Adipocyte (in vitro differentiated cells): ENCODE results near the gene ELAVL4.

ENCODE experiments used
- DNase-seq: peaks from one replicate; pipeline ENCODE4 v3.0.0-alpha.2; 2015; ENCODE audit warnings: low read depth
- H3K27me3 ChIP-seq: replicated peaks from 2 replicates; pipeline ENCODE4 v1.7.0; 2013; ENCODE audit warnings: mild to moderate bottlenecking, low read length, moderate library complexity; ENCODE audit not compliant: control insufficient read depth, insufficient read depth
- H3K36me3 ChIP-seq: 2 replicates; pipeline ENCODE4 v1.7.0; 2013; ENCODE audit warnings: low read length, mild to moderate bottlenecking, moderate library complexity; ENCODE audit not compliant: control insufficient read depth, insufficient read depth, severe bottlenecking
- H3K4me1 ChIP-seq: 2 replicates; pipeline ENCODE4 v1.7.0; 2013; ENCODE audit warnings: mild to moderate bottlenecking, low read length, moderate library complexity; ENCODE audit not compliant: control insufficient read depth, insufficient read depth
- H3K4me3 ChIP-seq: 2 replicates; pipeline ENCODE4 v1.7.0; 2013; ENCODE audit warnings: mild to moderate bottlenecking, low read length, moderate library complexity
- H3K9ac ChIP-seq: 2 replicates; pipeline ENCODE4 v1.7.0; 2013; ENCODE audit warnings: mild to moderate bottlenecking, low read length, moderate library complexity
- H3K9me3 ChIP-seq: 2 replicates; pipeline ENCODE4 v1.7.0; 2013; ENCODE audit warnings: mild to moderate bottlenecking, low read length, moderate library complexity; ENCODE audit not compliant: control insufficient read depth

The ELAVL4 gene

DNA sequence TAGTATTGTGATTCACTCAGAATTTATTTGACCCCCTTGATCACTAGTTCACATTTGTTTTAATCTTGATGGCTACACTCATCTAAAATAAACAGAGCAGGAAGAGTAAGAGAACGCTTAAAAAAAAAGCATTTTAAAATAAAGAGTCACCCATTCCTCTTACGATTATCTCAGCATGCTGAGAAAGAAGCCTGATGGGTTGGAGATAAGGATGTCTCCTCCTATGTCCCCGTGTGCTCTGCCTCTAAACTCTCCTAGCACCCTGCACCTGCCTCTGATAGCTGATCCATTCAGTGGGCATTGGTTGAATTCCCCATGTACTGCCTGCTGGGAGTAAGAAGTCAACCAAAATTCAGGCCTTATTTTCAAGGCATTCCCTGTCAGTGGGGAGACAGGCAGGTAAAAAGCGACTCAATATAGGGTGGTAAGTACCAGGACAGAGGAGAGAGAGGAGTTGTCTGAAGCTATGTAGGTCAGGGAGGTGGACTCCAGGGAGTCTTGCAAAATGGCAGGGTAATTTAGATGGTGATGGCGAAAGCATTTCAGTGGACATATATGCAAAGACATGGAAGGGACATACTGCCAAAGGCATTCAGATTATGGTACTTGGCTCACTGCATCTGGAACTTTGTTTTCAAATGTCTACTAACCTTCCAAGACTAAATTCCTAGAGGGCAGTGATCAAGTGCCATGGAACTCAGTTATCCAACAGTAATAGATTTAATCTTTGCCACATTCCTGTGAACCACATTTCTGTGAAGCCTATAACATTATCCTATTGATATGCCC, 18.4 kb downstream of the ELAVL4 start:
- H3K4me3 ChIP-seq, result no peak overlapping the region
- peaks cover 8% of the 10 kb centered on the region for H3K27me3 ChIP-seq
- no peaks in the 10 kb centered on the region for H3K4me1 ChIP-seq
- H3K36me3 ChIP-seq, result no peaks in the 10 kb centered on the region
- H3K9ac ChIP-seq, result no peak overlapping the region
- DNase-seq, result no peak
- no peaks in the 10 kb centered on the region for H3K9me3 ChIP-seq

GRCh38 chr1:50129201-50129600, 20.5 kb downstream of the ELAVL4 start:
- Histone ChIP-seq H3K27me3 (peaks cover 4% of the 10 kb centered on the region), H3K36me3 (no peaks in the 10 kb centered on the region), H3K9ac (no peak overlapping the region), H3K4me1 (no peaks in the 10 kb centered on the region), H3K9me3 (no peaks in the 10 kb centered on the region), H3K4me3 (no peak overlapping the region)
- DNase-seq, result no peak

- no peak overlapping the region for H3K9ac ChIP-seq
- H3K9me3 ChIP-seq, result no peaks in the 10 kb centered on the region
- no peak overlapping the region for H3K4me3 ChIP-seq
- no peak for DNase-seq
- H3K27me3 ChIP-seq, result peaks cover 9% of the 10 kb centered on the region
- H3K4me1 ChIP-seq, result no peaks in the 10 kb centered on the region
- H3K36me3 ChIP-seq, result no peaks in the 10 kb centered on the region
Observed at GRCh38 chr1:50132347-50132894, 23.7 kb downstream of the ELAVL4 start.

DNA sequence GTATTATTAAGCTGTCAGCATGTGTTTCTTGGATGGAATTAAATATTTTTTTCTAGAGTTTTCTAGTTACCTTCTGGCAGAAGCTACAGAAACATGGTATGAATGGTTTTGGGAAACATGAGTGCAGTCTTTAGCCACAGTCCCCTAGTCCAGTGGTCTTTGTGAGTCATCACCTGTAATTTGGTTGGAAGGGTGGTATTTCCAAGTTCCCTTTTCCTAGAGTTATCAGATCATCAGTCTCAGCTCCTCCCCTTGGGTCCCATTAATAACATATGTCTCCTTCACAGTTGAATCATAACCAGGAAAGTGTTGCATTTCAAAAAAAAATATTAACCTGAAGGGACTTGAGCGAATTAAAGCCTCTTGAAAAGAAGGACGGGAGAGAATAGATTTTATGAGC, 27.0 kb downstream of the ELAVL4 start:
- Histone ChIP-seq H3K4me3 (no peak overlapping the region), H3K9ac (no peak overlapping the region), H3K36me3 (no peaks in the 10 kb centered on the region), H3K9me3 (no peaks in the 10 kb centered on the region), H3K27me3 (peaks cover 26% of the 10 kb centered on the region), H3K4me1 (no peaks in the 10 kb centered on the region)
- DNase-seq, result no peak

- no peak for DNase-seq
- H3K4me1 ChIP-seq, result no peaks in the 10 kb centered on the region
- H3K9ac ChIP-seq, result no peak overlapping the region
- peaks cover 22% of the 10 kb centered on the region for H3K27me3 ChIP-seq
- no peaks in the 10 kb centered on the region for H3K36me3 ChIP-seq
- H3K9me3 ChIP-seq, result no peaks in the 10 kb centered on the region
- H3K4me3 ChIP-seq, result no peak overlapping the region
Observed at GRCh38 chr1:50139339-50140181, 30.8 kb downstream of the ELAVL4 start.

DNA sequence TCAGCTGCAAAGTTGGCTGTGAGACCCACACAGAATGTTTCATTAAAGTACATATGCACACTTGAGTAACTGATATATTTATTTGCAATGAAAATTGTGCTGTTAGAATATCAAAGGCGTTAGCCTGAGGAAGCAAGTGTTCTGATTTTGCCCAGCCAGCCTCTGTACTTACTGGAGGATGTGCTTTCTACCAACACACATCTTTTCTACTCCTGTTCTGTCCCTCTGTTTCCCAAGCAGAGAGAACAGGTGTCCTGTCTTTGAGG, 31.4 kb downstream of the ELAVL4 start:
- H3K4me3 ChIP-seq, result no peak overlapping the region
- peaks cover 22% of the 10 kb centered on the region for H3K27me3 ChIP-seq
- H3K9me3 ChIP-seq, result no peaks in the 10 kb centered on the region
- no peak overlapping the region for H3K9ac ChIP-seq
- no peaks in the 10 kb centered on the region for H3K4me1 ChIP-seq
- H3K36me3 ChIP-seq, result no peaks in the 10 kb centered on the region
- DNase-seq, result no peak

GRCh38 chr1:50147191-50147850, 38.6 kb downstream of the ELAVL4 start:
- Histone ChIP-seq H3K9me3 (no peaks in the 10 kb centered on the region), H3K4me3 (no peak overlapping the region), H3K36me3 (no peaks in the 10 kb centered on the region), H3K27me3 (no peaks in the 10 kb centered on the region), H3K4me1 (no peaks in the 10 kb centered on the region), H3K9ac (no peak overlapping the region)
- no peak for DNase-seq

DNA sequence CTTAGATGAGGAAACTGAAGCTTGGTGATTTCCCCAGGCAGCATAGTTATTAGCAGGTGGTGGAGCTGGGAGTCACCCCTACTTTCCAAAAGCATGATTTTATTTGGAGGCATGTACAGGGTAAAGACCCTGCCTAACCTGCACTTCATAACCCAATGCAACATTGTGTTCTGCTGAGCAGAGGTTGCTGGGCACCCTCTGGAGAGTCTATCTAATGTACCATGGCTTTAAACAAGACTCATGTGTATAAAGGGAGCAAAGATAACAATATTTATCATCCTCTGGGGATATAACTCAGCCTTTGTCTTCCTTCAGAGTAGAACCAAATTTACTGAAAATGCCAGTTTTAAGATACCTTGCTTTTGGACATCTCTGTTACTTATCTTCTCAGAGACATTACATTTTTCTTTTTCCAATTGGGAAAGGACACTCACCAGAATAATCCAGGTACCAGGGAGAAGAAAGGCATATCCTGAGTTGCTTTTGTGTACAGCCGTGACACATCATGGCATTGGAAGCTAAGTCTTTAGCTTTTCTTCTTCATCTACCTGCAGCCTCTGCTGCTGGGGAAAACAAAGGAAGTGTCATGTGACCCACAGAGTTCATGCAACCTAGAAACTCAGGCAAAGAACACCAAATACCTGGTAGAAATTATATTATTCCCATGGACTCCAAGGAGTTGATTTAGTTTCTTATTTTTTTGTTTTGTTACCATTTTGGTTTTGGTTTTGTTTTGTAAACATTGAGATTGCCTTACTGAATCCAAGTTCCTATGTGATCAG, 39.6 kb downstream of the ELAVL4 start:
- Histone ChIP-seq H3K4me3 (no peak overlapping the region), H3K36me3 (no peaks in the 10 kb centered on the region), H3K4me1 (no peaks in the 10 kb centered on the region), H3K9ac (no peak overlapping the region), H3K27me3 (no peaks in the 10 kb centered on the region), H3K9me3 (no peaks in the 10 kb centered on the region)
- no peak for DNase-seq

GRCh38 chr1:50152236-50152635, 43.5 kb downstream of the ELAVL4 start:
- no peaks in the 10 kb centered on the region for H3K9me3 ChIP-seq
- no peaks in the 10 kb centered on the region for H3K36me3 ChIP-seq
- no peaks in the 10 kb centered on the region for H3K27me3 ChIP-seq
- H3K4me1 ChIP-seq, result peaks cover 1% of the 10 kb centered on the region
- H3K4me3 ChIP-seq, result no peak overlapping the region
- no peak for DNase-seq
- no peak overlapping the region for H3K9ac ChIP-seq

DNA sequence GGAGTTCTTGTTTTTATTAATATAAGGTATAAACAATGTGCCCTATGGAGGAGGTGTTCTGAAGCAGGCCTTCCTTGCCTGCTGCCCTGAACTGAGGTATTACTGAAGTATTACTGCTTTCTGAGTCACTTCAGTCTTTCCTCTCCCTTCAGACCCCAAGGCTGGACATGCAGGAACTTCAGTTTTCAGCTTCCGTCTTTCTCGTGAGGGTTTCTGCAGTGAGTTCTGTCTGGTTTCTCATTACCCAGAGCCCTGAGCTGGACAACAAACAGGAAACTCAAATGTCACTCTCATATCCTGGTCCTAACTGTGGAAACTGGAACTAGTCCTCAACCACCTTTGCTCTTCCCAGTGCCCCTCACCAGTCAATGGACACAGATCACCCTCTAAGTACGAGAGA, 46.8 kb downstream of the ELAVL4 start:
- Histone ChIP-seq H3K36me3 (no peaks in the 10 kb centered on the region), H3K9ac (no peak overlapping the region), H3K4me3 (no peak overlapping the region), H3K4me1 (peaks cover 4% of the 10 kb centered on the region), H3K9me3 (no peaks in the 10 kb centered on the region), H3K27me3 (no peaks in the 10 kb centered on the region)
- no peak for DNase-seq
